Activated CD8-positive, alpha-beta memory T cell treated with anti-CD3 and anti-CD28 coated beads, Interleukin-2, amount 50 U/mL, for 48 hours (primary cell): ENCODE results near the gene PTPRG.

Experiments
- DNase-seq: peaks from one replicate; pipeline ENCODE4 v3.0.0-alpha.2; 2020

PTPRG gene

GRCh38 chr3:61620073-61620472 lies 58.7 kb downstream of the PTPRG start:
- no peak for DNase-seq

GRCh38 chr3:61624300-61624699 lies 62.9 kb downstream of the PTPRG start:
- DNase-seq: no peak

- no peak for DNase-seq
Measured at GRCh38 chr3:61625429-61625828, 64.1 kb downstream of the PTPRG start.

GRCh38 chr3:61626484-61626883 lies 65.1 kb downstream of the PTPRG start:
- DNase-seq: no peak

- no peak for DNase-seq
Measured at GRCh38 chr3:61627768-61628185, 66.4 kb downstream of the PTPRG start.

- no peak for DNase-seq
Measured at GRCh38 chr3:61628636-61629035, 67.3 kb downstream of the PTPRG start.

GRCh38 chr3:61629442-61629841 lies 68.1 kb downstream of the PTPRG start:
- no peak for DNase-seq

GRCh38 chr3:61631108-61631769 lies 69.9 kb downstream of the PTPRG start:
- DNase-seq: no peak

GRCh38 chr3:61632568-61633175 lies 71.3 kb downstream of the PTPRG start:
- DNase-seq: no peak

- DNase-seq: no peak
Measured at GRCh38 chr3:61634678-61635077, 73.3 kb downstream of the PTPRG start.

GRCh38 chr3:61637088-61638051 lies 76.0 kb downstream of the PTPRG start:
- DNase-seq: no peak

GRCh38 chr3:61638741-61639140 lies 77.4 kb downstream of the PTPRG start:
- DNase-seq: no peak

GRCh38 chr3:61639991-61640390 lies 78.6 kb downstream of the PTPRG start:
- no peak for DNase-seq

- DNase-seq: no peak
Measured at GRCh38 chr3:61645148-61645547, 83.8 kb downstream of the PTPRG start.

- no peak for DNase-seq
Measured at GRCh38 chr3:61646360-61646759, 85.0 kb downstream of the PTPRG start.

GRCh38 chr3:61646851-61647525 lies 85.6 kb downstream of the PTPRG start:
- no peak for DNase-seq

- no peak for DNase-seq
Measured at GRCh38 chr3:61648481-61648880, 87.1 kb downstream of the PTPRG start.

GRCh38 chr3:61649381-61650170 lies 88.2 kb downstream of the PTPRG start:
- DNase-seq: no peak

GRCh38 chr3:61650276-61650675 lies 88.9 kb downstream of the PTPRG start:
- no peak for DNase-seq

GRCh38 chr3:61650719-61651410 lies 89.5 kb downstream of the PTPRG start:
- DNase-seq: no peak

- no peak for DNase-seq
Measured at GRCh38 chr3:61657689-61658088, 96.3 kb downstream of the PTPRG start.

- no peak for DNase-seq
Measured at GRCh38 chr3:61662861-61663260, 101.5 kb downstream of the PTPRG start.
